HG03175 (cell line): ENCODE measurements around the gene KCNK5.
A peak's percentile ranks its signal among the peaks of the same experiment; 100 is the strongest.

Source experiments
- ATAC-seq: cut with Tn5 transposase; IDR thresholded peaks from one replicate; pipeline ENCODE4 v1.9.1; 2021; ENCODE audit warnings: mild to moderate bottlenecking, moderate library complexity; ENCODE audit not compliant: unreplicated experiment

Gene KCNK5

GRCh38 chr6:39228992-39229767, at the start of gene KCNK5:
Gene KCNK5, minus strand, starts transcription at chr6:39229475. Its CDS starts 364 bp downstream, at chr6:39229111.
- peak; percentile 85 for ATAC-seq

GRCh38 chr6:39276379-39276995, 47.2 kb upstream of the KCNK5 start:
- no peak for ATAC-seq

- no peak for ATAC-seq
Measured at GRCh38 chr6:39274903-39275302, 45.6 kb upstream of the KCNK5 start.

DNA sequence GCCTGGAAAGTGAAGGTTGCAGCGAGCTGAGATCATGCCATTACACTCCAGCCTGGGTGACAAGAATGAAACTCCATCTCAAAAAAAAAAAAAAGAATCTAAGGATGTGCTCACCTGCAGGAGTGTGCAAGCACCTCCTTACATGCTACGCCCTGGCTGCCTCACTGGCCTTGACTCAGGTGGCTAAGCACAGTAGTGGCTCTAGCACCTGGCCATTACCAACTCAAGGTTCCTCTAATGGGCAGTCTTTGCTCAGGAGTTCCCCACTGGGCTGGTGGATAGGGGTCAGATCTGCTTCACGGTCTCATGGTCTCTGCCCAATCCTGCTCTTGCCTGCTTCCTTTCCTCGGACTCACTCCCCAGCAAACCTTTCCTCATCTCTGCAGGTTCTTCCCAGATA, 45.2 kb upstream of the KCNK5 start:
- ATAC-seq, result no peak

DNA sequence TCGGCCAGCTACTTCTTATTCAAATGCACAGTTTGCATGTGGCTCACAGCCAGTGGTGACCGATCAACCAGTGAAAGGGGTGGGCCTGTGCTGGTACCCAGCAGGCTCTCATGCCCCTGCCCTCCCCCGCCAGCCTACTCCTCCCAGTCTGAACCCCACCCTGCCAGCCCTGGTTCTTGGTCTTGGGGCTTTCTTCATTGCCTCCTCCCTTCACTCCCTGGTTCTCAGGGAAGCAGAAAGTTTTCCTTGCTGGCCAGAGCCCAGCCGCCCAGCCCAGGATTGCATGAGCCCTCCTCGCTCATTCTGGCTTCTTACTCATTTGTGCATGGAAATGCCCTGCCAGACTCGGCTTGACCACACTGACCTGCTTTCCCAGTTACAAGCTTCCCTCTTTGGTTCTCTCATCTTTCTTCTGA, 44.1 kb upstream of the KCNK5 start:
- ATAC-seq, result no peak

DNA sequence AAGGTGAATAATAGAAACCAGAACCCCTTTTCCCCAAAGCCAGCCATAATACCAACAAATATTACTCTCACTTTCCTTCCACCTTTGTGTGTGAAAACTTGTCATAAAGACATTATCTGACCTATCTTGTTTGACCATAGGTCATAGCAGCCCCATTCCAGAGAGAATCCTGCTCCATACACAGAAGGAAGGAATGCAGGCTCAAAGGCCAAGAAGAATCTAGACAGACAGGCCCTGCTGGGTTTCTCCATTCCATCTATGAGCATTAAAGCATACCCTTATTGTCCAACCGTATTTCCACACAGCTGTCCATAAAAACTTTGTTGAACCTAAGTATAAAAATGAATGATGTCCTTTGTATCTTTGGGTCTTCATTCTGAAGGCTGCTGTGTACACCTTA, 40.7 kb upstream of the KCNK5 start:
- no peak for ATAC-seq

DNA sequence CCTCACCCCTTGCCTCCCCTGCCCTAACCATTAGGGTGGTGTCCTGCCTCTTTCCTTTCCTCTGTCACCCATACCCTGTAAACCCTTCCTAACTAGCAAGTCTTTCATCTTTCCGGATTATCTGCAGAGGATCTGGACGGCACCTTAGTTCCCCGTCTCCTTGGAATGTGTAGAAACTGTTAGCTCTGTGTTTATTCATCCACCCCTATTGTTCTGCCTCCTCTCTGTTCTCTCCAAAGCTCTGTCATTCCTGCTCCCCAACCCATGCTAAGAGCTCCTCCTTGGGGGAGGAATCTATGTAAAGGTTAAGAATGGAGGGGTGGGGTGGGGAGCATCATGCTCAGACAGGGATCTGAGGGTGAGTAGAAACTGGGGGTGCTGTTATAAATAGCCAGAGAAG, 39.4 kb upstream of the KCNK5 start:
- no peak for ATAC-seq

DNA sequence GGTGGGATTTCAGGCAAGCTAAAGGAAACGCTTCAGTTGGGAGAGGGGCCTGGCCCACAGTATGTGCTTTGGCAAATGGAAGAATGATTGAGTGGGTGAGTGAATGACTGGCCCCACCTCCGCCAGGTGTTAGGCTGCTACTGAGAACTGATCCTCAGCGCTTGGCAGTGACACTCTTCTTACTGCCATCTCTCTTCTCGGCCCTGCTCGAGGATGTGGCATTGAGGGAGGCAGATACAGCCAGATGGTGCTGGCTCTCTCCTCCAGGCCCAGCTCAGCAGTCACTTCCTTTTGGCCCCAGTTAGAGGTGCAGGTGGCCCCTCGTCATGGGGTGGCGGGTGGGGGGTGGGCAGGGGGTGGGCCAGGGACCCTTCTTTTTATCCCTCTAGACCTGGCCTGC, 38.9 kb upstream of the KCNK5 start:
- no peak for ATAC-seq

DNA sequence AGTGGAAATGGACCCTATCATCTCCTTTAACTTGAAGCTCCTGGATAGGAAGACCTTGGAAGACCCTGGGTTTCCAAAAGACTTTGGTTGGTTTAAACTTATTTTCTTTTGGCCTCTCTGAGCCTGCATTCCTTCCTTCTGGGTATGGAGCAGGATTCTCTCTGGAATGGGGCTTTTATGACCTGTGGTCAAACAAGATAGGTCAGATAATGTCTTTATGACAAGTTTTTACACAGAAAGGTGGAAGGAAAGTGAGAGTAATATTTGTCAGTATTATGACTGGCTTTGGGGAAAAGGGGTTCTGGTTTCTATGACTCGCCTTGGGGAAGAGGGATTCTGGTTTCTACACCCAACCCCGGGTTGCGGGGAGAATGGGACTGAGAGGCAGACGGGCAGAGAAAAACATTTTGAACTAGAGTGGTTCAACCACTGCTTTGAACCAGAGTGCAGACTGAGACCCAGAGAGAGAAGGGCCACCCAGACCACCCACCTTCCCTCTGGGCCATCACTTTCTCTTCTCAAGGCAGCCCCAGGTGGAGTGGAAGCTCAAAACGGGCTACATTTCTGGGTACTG, 37.6 kb upstream of the KCNK5 start:
- ATAC-seq, result no peak

GRCh38 chr6:39266375-39266774, 37.1 kb upstream of the KCNK5 start:
- no peak for ATAC-seq

DNA sequence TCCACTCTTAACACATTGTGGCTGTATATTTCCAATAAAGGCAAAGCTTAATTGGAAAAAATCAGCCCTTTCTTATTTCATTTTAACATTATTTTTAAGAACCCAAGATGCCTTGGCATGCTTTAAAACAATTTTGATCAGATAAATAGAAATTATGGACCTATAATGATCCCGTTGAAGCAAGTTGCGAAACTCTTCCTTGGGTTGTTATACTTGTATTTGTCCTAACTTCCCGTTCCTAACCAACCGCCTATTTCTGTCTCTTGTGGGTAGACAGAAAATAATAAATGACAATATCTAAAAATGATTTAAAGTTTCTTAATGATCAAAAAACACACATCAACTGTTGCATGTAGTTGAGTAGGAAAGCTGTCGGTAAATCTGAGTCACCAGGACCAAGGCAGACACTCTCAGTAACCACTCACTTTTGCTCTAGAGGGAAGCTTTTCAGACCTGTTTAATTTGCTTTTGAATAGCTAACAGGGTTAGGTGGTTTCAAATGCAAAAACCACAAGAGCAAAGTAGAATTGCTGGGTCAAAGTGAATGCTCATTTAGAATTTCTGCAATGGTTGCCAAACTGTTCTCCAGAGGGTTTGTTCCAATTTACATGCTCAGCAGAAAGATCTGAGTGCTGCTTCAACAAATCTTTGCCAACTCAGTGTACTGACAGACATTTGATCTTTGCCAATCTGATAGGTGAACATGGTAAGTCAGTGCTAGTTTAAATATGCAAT, 34.2 kb upstream of the KCNK5 start:
- ATAC-seq, result no peak

DNA sequence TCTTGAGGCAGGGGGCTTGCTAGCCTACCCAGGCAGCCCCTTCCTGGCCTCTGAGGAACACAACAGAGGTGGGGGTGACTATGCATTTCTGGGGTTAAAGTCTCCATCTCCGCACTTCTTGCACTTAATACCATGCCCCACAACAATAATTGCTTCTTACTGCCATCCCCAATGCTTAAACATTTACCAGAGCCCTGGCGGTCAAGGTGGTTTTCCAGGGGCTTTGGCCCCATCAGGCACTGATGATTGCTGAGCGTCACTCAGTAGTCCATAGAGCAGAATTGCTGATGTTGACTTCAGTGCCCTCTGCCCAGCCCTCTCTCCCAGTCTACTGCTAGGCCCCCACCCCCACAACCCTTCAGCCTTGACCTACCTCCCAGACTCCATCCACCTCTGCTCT, 32.5 kb upstream of the KCNK5 start:
- ATAC-seq, result no peak

DNA sequence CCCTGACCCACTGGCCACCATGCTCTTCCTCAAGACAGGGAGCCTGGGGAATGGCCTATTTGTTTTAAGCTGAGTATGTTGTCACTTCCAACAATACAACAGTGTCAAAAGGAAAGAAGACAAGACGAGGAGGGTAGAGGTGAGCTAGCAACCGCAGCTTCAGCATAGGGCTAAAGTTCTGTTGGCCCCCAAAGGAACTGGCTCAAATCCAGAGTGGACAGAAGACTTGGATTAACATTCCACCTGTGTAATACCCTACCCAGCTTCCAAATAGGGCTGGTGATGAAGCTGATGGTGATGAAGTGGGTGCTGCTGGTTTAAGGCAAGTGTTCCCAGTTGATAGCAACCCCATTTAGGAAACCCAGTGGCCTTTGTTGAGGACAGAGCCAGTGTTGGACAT, 31.7 kb upstream of the KCNK5 start:
- no peak for ATAC-seq

- ATAC-seq, result no peak
Measured at GRCh38 chr6:39260456-39260855, 31.2 kb upstream of the KCNK5 start.

GRCh38 chr6:39256294-39256940, 27.1 kb upstream of the KCNK5 start:
- no peak for ATAC-seq

- ATAC-seq, result no peak
Measured at GRCh38 chr6:39254999-39255535, 25.8 kb upstream of the KCNK5 start.

DNA sequence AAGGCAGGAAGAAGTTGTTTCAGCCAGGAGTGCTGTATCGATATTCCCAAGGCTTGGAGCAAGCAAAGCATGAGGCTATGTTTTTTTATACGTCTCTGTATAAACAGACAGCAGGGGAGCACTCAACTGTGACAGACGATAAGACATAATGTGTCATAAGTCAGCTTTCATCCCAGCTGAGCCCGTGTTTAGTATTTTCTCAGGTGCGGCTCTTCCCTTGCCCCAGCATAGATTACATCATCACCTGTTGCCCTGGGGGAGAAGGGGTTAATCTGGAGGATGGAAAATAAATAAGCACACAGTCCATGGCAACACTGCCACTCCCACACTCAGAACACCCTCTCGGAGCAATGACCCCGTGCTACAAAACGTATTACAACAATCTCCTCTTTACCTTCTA, 22.1 kb upstream of the KCNK5 start:
- ATAC-seq, result no peak

DNA sequence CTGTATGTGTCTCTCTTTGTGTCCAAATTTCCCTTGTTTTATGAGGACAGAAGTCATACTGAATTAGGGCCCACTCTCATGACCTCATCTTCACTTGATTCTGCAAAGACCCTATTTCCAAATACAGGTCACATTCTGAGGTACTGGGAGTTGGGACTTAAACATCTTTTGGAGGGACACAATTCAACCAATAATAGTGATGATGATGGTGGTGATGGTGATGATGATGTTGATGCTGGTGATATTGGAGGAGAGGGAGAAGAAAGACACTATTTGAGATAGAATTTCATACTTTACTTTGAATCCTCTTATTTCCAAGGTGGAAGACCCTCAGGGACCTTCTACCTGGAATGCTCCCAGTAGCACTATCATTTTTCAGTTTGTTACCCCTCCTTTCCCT, 21.2 kb upstream of the KCNK5 start:
- ATAC-seq, result no peak

GRCh38 chr6:39249278-39249677, 20.0 kb upstream of the KCNK5 start:
- no peak for ATAC-seq

- ATAC-seq, result no peak
Measured at GRCh38 chr6:39247667-39248194, 18.5 kb upstream of the KCNK5 start.

DNA sequence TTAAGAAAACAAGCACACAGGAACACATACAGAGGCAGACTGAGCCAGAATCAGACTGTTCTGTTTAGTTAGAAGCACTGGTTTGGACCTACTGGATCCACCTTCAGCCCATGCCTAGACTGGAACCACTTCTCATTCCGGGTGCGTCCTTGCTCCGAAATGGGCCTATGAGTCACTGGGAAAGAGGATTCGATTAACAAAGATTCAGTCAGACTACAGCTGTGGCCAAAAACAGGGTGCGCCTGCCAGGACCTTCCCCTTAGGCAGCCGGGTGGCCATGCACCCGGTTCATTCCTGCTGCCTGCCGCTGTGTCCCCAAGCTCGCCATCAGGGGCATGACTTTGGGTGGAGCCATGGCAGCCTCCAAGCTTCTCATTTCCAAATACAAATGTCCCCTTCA, 14.5 kb upstream of the KCNK5 start:
- ATAC-seq, result no peak
